Heart left ventricle (tissue), 16 donors: ENCODE results near the gene RXRB. TPM values are rescaled to one million over a fixed set of nuclear protein-coding genes. Genes with fewer than 3 reads are reported as not detected.
A peak's percentile ranks its signal among the peaks of the same experiment; 100 is the strongest.

Experiments
- ATAC-seq, 4 donors: fragments of 200-7000 bp; cut with Tn5 transposase; one replicate each; pipeline ENCODE4 v1.9.1; 2020 to 2022; ENCODE audit warnings: moderate library complexity in 4 of 4, mild to moderate bottlenecking in 3 of 4, moderate number of reproducible peaks in 1 of 4
- DNase-seq, 5 donors: peaks; one replicate each; pipeline ENCODE4 v3.0.0-alpha.2; 2020
- H3K27ac ChIP-seq, 12 donors: fragments of 200-600 bp; sonication (generic) in 4 of 12; one replicate each; pipeline versions ENCODE4 v1.5.0 to v1.8.0; 2016 to 2022; ENCODE audit warnings: mild to moderate bottlenecking in 2 of 12
- H3K27me3 ChIP-seq, 9 donors: fragments of 200-600 bp; sonication (generic) in 2 of 9; one replicate each; pipeline versions ENCODE4 v1.5.1 to v1.8.0; 2016 to 2022; ENCODE audit warnings: mild to moderate bottlenecking in 3 of 9
- H3K36me3 ChIP-seq, 9 donors: fragments of 200-600 bp; sonication (generic) in 2 of 9; one replicate each; pipeline versions ENCODE4 v1.5.0 to v1.8.0; 2018 to 2022; ENCODE audit warnings: mild to moderate bottlenecking in 2 of 9
- H3K4me1 ChIP-seq, 12 donors: fragments of 200-600 bp; sonication (generic) in 4 of 12; one replicate each; pipeline versions ENCODE4 v1.5.0 to v1.8.0; 2016 to 2022; ENCODE audit warnings: mild to moderate bottlenecking in 3 of 12
- H3K4me3 ChIP-seq, 12 donors: fragments of 200-600 bp; sonication (generic) in 4 of 12; one replicate each; pipeline versions ENCODE4 v1.5.0 to v1.8.0; 2017 to 2022; ENCODE audit warnings: mild to moderate bottlenecking in 9 of 12, moderate library complexity in 4 of 12
- H3K9me3 ChIP-seq, 12 donors: fragments of 200-600 bp; sonication (generic) in 4 of 12; one replicate each; pipeline versions ENCODE4 v1.5.0 to v1.8.0; 2016 to 2022; ENCODE audit warnings: mild to moderate bottlenecking in 1 of 12
- CTCF ChIP-seq, 12 donors: fragments of 200-600 bp; sonication (generic) in 4 of 12; IDR thresholded peaks; one replicate each; pipeline versions ENCODE4 v1.5.0 to v1.8.0; 2018 to 2022; ENCODE audit warnings: antibody characterized with exemption in 12 of 12, mild to moderate bottlenecking in 5 of 12
- POLR2A ChIP-seq, 2 donors: fragments of 450-650 bp; IDR thresholded peaks; one replicate each; pipeline ENCODE4 v1.6.1; 2017; ENCODE audit warnings: antibody characterized with exemption in 2 of 2, mild to moderate bottlenecking in 2 of 2, moderate library complexity in 2 of 2
- WGBS, 4 donors: extraction: QIAGEN DNeasy Blood & Tissue Kit in 2 of 4; methylation state at CpG; one replicate each; pipeline versions ENCODE4 v1.1.5 to v1.1.7; 2013 to 2018; 5-methylcytosine and 5-hydroxymethylcytosine counted together
- intact Hi-C, 10 donors: fragments of 100-400 bp; cut with DNase I; formaldehyde crosslinking; loops; one replicate each; pipeline versions ENCODE4 v1.11.1 to v1.14.2; 2022
- polyA plus RNA-seq, 2 donors: library from polyadenylated mRNA; stranded (reverse); fragments of 200-250 nt; gene quantifications; one replicate each; pipeline ENCODE4 v1.2.3, GENCODE V29; 2013
- total RNA-seq, 9 donors: library from RNA; depleted of rRNA in 2 of 9; stranded (reverse); fragments of >200 nt in 2 of 9; fragmentation: NEBNext Ultra II Directional in 3 of 9; extraction: Animal tissue kit (Norgen Biotek cat#: 25700) in 3 of 9; gene quantifications; one replicate each; pipeline versions ENCODE4 v1.1.0 to v1.2.4, GENCODE V29; 2016 to 2023
- donor health status: ischemic (EF 13 %, LVEDD 7.1; RV severe dilation, severe dysfunction).
- donor health status: healthy with polysubstance abuse.
- donor health status: DM: no; HTN: yes; CAD: no.
- donor health status: DM: no; HTN: no; CAD: no.
- donor health status: ischemic (EF 25% LVEDD 6.9; RV normal size, moderate dysfunction).
- donor health status: ischemic (EF 25% LVEDD 5.7; RV mildly dilated, moderate dysfunction).
- donor health status: healthy.
- donor health status: DM: yes; HTN: yes; CAD: no.
- donor health status: ischemic (EF 35%, LVEDD 5.7; RV mildly dilated, moderate dysfunction).
- donor health status: nonischemic (EF 11% LVEDD 7.7; RV severe dilation, severe dysfunction).
- donor health status: DM: yes; HTN: yes; CAD: no.
- donor health status: PGD.
- donor health status: ischemic (EF 29% LVEDD 5.4; RV normal size, mild dysfunction).
- donor health status: nonischemic (EF 23%, LVEDD 6.1; RV moderate dilation, normal function).

The RXRB gene
- total and polyA plus RNA-seq, 11 donors: 20.7 to 39.6 (median 29.8) TPM

- Histone ChIP-seq H3K4me3 (peak overlapping the region; percentile 78 to 99 (median 90)), H3K9me3 (no peaks in the 10 kb centered on the region), H3K27ac (peak overlapping the region; percentile 82 to 99 (median 94)), H3K4me1 (peaks cover 5 to 47% (median 32%) of the 10 kb centered on the region in 12 donors), H3K27me3 (no peaks in the 10 kb centered on the region), H3K36me3 (peaks cover 0 to 39% (median 30%) of the 10 kb centered on the region in 9 donors)
- DNase-seq: peak in 3 of 5 donors; percentile 58 to 63 (median 61)
- TF ChIP-seq POLR2A (IDR thresholded peaks at IDR 0.05) (no peak), CTCF (IDR thresholded peaks at IDR 0.05) (no peak)
- 1 to 3% (median 2%) methylated on average over 26 to 29 of the region's 29 CpGs for WGBS, 4 donors
- intact Hi-C loops: loop anchor here in 4 of 10 donors (2.0 to 10.0 kb wide), 3 partner anchors 40 to 1013 kb away; partner anchors contain the start of genes GPSM3 (in 1 of the 4) and PBX2 (in 1 of the 4)
- ATAC-seq: peak in 3 of 4 donors; percentile 6 to 35 (median 35)
Measured at GRCh38 chr6:33207552-33208090, 7.2 kb upstream of the RXRB start.

GRCh38 chr6:33206864-33207551 is 6.5 kb upstream of the RXRB start:
- Histone ChIP-seq H3K27me3 (no peaks in the 10 kb centered on the region), H3K4me1 (peaks cover 7 to 48% (median 33%) of the 10 kb centered on the region in 12 donors), H3K27ac (peak overlapping the region in 7 of 12 donors; percentile 91 to 99 (median 95)), H3K4me3 (peak overlapping the region; percentile 78 to 99 (median 90)), H3K36me3 (peaks cover 0 to 44% (median 36%) of the 10 kb centered on the region in 9 donors), H3K9me3 (no peaks in the 10 kb centered on the region)
- 17 to 22% (median 20%) methylated on average over 16 to 20 of the region's 20 CpGs for WGBS, 4 donors
- ATAC-seq (no peak), DNase-seq (peak in 1 of 5 donors; percentile 26)
- intact Hi-C loops: loop anchor here in 2 of 10 donors (5.0 to 10.0 kb wide), 2 partner anchors 40 to 1012 kb away; partner anchors contain the start of genes GPSM3 (in 1 of the 2) and PBX2 (in 1 of the 2)
- TF ChIP-seq CTCF (IDR thresholded peaks at IDR 0.05) (no peak), POLR2A (IDR thresholded peaks at IDR 0.05) (no peak)

GRCh38 chr6:33206027-33206863 is 5.8 kb upstream of the RXRB start:
- no peak for DNase-seq
- Histone ChIP-seq H3K4me3 (no peak overlapping the region), H3K36me3 (peaks cover 0 to 45% (median 35%) of the 10 kb centered on the region in 9 donors), H3K9me3 (no peaks in the 10 kb centered on the region), H3K27ac (no peak overlapping the region), H3K27me3 (no peaks in the 10 kb centered on the region), H3K4me1 (peaks cover 10 to 55% (median 41%) of the 10 kb centered on the region in 12 donors)
- intact Hi-C loops: loop anchor here in 2 of 10 donors (5.0 to 10.0 kb wide), 2 partner anchors 41 to 1011 kb away; partner anchors contain the start of genes GPSM3 (in 1 of the 2) and PBX2 (in 1 of the 2)
- 78 to 92% (median 85%) methylated on average over 3 of the region's 3 CpGs for WGBS, 4 donors
- ATAC-seq: no peak
- TF ChIP-seq CTCF (IDR thresholded peaks at IDR 0.05) (no peak), POLR2A (IDR thresholded peaks at IDR 0.05) (no peak)
